Subcutaneous adipose tissue (tissue), 4 donors: ENCODE data around the gene TRIM65. TPM values are rescaled to one million over a fixed set of nuclear protein-coding genes. Genes with fewer than 3 reads are reported as not detected.

ENCODE experiments used
- CTCF ChIP-seq: fragments of 450-650 bp; IDR thresholded peaks from one replicate; pipeline ENCODE4 v1.5.1; 2016; ENCODE audit warnings: low read depth, mild to moderate bottlenecking, control low read depth, antibody characterized with exemption, moderate library complexity
- total RNA-seq, 4 donors: library from RNA; depleted of rRNA; stranded (reverse); fragments of >200 nt; gene quantifications; one replicate each; pipeline ENCODE4 v1.1.0, GENCODE V29; 2016

The TRIM65 gene
- total RNA-seq, 4 donors from 2014 or later, result 14.3 to 33.9 (median 24.7) TPM

DNA sequence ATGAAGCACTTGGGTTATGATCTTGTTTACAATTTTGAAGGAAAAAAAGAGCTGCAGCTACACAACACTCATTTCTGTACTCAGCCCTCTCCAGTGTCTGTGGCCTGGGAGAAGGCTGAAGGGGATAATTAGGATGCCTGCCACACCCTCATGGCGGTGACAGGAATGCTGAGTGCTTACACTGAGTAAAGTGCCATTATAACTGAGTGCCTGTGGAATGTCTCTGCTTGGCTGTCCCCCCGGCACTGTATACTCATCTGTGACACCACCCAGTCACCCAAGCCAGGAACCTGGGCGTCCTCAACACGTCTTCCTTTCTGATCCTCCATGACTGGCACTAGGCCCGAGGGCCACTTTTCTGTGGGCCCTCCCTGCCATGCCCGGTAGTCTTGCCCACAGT, 11.4 kb upstream of the TRIM65 start:
- TF ChIP-seq CTCF, result no peak

DNA sequence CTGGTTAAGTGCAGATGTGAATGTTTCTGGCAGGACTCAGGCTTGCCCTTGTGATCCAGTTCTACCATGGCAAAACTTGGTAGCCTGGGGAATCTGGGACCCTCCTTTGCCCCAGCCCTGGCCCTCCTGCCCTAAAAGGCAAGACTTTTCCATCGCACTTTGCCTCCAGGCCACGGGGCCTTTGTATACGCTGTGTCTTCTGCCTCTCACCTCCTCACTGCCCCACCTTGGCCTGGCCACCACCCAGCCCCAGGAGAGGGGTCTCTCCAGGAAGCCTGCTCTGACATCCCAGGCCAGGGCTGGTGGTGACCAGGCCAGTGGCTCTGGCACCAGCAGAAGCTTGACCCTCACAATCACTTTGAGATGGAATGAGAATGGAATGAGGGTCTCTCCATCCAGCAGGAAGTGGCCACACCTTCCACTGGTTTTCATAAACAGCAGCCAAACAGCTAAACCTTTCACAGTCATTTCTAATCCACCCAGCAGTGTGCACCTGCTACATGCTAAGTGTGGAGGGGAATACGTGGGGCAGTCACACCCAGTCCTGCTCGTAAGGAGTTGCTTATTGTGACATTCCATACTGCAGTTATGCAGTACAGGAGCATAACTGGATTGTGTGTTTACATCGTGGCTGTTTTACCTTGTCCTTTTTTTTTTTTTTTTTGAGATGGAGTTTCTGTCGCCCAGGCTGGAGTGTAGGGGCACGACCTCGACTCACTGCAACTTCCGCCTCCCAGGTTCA, 9.6 kb upstream of the TRIM65 start:
- TF ChIP-seq CTCF, result no peak

DNA sequence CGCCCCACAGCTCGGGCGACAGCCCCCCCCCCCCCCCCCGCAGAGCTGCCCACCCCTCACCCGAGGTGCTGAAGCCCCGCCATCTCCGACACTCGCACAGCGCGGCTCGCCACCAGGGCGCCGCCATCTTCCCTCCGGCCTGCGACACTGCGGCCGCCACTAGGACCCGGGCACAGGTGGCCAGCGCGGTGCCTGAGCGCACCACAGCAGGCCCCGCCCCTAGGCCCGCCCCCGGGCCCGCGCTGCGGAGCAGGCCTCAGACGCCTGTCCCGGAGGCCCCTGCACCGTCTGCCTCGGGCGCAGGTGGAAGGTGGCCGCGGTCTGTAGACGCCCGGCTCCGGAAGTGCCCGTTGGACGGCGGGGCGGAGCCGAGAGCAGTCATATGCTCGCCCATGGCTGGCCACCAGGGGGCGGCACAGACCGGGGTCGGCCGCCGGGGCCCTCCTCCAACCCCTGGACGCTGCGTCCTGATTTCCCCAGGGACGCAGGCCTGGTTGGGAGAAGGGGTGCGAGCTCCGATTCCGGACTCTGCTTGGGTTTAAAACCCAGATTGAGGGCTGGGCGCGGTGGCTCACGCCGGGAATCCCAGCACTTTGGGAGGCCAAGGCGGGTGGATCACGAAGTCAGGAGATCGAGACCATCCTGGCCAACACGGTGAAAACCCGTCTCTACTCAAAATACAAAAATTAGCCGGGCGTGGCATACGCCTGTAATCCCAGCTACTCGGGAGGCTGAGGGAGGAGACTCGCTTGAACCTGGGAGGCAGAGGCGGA, 8.2 kb upstream of the TRIM65 start, which contains the start of gene MRPL38:
TSS of gene MRPL38 (minus strand) at position 136 of the 773 bp plus-strand sequence. CDS start at position 127, 9 bp downstream.
- TF ChIP-seq CTCF, result no peak

GRCh38 chr17:75902406-75902805, 5.7 kb upstream of the TRIM65 start:
- TF ChIP-seq CTCF, result no peak

DNA sequence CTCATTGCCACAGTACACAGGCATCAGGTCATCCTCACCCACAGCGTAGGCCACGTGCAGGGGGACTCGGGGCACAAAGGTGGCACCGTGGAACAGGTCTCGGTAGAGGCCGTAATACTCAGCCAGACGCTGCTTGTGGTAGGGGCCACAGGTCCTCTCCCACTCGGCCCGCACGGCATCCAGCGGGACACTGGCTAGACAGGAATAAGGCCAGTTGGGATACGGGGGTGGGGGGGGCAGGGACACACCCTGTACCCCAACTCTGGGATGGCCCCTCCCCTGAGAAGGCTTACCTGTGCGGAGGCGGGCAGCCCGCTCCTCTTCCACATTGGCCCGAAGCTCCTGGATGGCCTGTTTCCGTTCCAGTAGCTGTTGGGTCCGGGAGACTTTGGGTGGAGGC, 5.0 kb upstream of the TRIM65 start:
- no peak for TF ChIP-seq CTCF

GRCh38 chr17:75900691-75901533, 4.2 kb upstream of the TRIM65 start:
- TF ChIP-seq CTCF, result no peak
